ENCODE data around the gene SLC25A53. TPM values are rescaled to one million over a fixed set of nuclear protein-coding genes. Genes with fewer than 3 reads are reported as not detected.
"Not testable (repeated sequence)": the region's sequence is repeated elsewhere in the genome, so short reads cannot be mapped to it uniquely, and the experiment has no call there.

Gene SLC25A53
- total RNA-seq, 1 experiment from 2014 or later = 1.0 TPM

DNA sequence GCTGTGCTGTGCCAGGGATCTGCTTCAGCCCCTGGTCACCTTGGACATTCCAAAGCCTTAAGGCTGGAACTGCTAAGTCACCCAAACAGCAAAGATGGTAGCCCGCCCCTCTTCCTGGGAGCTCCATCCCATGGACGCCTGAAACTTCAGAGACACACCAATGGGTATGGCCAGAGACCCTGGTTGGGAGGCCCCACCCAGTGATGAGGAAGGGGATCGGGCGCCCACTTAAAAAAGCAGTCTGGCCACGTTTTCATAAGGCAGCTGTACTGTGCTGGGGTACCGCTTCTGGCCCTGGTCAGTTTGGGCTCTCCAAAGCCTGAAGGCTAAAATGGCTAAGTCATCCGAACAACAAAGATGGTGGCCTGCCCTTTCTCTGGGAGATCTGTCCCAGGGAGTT lies 71.3 kb downstream of the SLC25A53 start:
- in situ Hi-C loops (cut with HindIII; ENCODE audit: low pct_unique_long_range_greater_than_20kb, low sequenced_read_pairs) = no loop called here
- DNase-seq (ENCODE audit: low read depth) = no peak

DNA sequence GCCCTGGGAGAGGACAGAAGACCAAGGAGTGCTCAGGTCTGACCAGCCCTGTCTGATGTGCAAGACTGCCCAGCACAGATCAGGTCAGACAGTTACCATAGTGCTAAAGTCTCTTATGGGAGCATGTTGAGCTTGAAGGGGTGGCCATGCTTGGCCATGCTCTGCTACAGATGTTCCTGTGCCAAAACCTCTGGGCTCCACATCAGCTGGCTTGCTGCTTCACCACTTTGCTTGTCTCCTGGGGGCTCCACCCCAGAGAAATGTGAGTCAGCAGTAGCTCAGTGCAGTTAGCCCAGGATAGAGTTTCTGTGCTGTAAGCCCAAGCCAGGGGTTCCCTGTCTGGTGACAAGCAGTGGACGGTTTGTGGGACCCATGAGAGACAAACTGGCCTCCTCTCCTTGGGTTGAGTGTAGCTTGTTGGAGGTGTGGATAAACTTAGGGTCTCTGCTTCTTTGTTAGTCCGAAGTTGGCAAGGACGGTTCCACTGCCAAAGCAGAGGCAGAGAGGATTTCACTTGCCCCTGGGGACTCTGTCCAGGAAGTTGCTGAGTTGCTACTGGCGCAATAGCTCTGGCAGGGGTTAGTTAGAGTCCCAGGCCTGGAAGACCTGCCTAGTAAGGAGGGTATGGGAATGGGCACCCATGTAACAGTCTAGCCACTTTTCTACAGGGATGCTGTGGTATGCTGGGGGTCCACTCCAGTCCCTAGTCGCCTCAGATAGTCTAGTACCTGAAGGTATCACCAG lies 72.1 kb downstream of the SLC25A53 start:
- in situ Hi-C loops (cut with HindIII; ENCODE audit: low pct_unique_long_range_greater_than_20kb, low sequenced_read_pairs) = no loop called here
- DNase-seq (ENCODE audit: low read depth) = no peak

DNA sequence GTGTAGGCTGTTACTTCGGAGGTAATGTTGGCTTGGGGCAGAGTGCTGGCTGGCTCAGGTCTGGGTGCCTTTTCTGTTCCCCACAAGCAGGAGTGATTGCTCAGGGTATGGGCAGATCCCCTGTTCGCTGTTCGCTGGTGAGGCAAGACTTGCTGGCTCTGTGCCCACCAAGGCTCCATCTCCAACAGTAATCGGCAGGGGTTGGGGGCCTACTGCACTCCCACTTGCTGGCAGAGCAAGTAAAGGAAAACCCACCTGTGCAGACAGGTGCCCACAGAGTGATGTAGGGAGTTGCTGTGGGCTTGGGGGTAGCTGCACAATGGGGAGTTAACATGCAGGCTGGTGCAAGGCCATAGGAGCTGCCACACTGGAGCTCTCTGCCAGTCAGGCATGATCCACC lies 72.7 kb downstream of the SLC25A53 start:
- no peak for DNase-seq (ENCODE audit: low read depth)
- in situ Hi-C loops (cut with HindIII; ENCODE audit: low pct_unique_long_range_greater_than_20kb, low sequenced_read_pairs) = no loop called here

DNA sequence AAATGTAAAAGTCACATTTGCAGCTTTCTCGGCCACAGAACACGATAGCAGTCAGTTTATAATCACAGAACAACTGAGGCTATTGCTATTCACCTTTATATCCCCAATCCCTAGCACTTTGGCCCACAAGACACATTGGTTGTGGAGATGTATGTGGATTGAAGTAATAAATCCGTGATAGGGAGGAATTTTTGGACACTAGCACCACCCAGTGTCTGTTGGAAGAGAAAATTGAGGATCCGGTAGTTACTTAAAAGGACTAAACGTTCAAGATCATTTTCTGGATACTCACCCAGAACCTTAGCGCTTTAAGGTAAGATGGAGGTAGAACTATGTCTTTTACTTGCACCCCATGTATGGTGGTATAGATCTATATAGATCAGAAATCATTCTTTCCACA lies 79.0 kb downstream of the SLC25A53 start:
- DNase-seq (ENCODE audit: low read depth); in situ Hi-C loops (cut with HindIII; ENCODE audit: low pct_unique_long_range_greater_than_20kb, low sequenced_read_pairs): not testable (repeated sequence)

DNA sequence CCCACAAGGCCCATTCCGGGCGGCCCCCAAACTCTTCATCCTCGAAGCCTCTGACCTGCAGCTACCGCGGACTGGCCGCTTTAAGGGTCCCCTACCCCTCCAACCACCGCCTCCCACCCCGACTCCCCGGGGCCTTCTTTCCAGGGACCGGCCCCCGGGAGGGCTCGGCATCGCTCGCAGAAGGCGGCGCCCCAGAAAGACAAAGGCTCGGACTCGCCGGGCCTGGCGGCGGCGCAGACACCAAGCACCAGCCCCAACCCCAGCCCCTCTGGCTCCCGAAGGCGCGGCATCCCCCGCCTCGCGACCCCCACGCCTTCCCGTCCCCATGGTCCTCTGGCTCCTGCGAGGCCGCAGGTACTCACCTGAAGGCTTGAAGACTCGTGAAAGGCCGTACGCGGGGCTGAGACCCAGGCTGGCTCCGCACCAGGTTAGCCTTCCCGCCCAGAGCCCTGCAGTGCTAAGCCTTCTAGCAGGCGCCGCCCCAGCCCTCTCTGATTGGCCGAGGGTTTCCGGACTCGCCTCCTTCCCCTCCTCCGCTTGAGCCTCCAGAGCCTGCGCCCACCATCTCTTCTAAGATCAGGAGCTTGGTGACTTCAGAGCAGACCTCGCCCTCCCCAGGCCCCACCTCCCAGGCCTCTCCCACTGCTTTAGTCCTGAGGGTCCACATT lies 80.9 kb downstream of the SLC25A53 start, which contains the start of gene TMSB15C:
Gene TMSB15C, minus strand, starts transcription at position 459 of the 668 bp plus-strand sequence.
- in situ Hi-C loops (cut with HindIII; ENCODE audit: low pct_unique_long_range_greater_than_20kb, low sequenced_read_pairs); DNase-seq (ENCODE audit: low read depth): not testable (repeated sequence)

DNA sequence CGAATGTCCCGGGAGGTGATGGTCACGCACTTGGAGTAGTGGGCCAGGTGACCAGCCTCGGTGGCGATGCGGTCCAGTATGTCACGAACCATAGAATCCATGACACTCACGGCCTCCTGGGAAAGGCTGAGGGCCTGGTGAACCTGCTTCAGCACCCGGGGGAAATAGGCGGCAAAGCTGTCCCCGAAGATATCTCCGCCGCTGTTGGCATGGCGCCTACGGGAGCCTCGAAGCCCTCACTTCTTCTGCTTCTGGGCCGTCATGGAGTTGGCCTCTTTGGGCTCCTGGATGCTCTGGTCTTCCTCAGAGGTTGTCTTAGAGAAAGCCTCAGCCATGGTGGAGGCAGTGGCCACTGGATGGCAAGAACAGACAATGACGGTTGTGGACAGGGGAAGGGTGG lies 94.2 kb downstream of the SLC25A53 start:
- in situ Hi-C loops (cut with HindIII; ENCODE audit: low pct_unique_long_range_greater_than_20kb, low sequenced_read_pairs); DNase-seq (ENCODE audit: low read depth): not testable (repeated sequence)

DNA sequence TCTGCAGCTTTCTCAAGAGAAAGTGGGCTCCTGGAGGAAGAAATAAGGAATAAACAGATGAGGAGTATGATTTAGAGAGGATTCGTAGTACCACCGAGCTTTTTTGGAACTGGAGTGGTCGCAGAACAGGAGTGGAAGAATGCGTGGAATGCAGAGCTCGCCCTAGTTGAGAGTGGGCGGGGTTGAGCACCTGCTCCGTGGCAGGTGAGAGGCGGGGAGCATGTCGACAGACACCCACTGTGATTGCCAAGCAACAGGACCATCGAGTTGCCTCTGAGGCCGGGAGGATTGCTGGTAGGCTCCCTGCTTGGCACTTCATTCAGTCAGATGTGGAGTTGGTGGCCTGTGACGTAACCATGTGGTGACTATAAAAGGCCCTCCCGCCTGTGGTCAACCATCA lies 101.9 kb downstream of the SLC25A53 start:
- in situ Hi-C loops (cut with HindIII; ENCODE audit: low pct_unique_long_range_greater_than_20kb, low sequenced_read_pairs); DNase-seq (ENCODE audit: low read depth): not testable (repeated sequence)

Other genes starting within 250 kb of the SLC25A53 start
- 18.6 and 20.1 TPM in 2 replicates for gene TMSB15B, start 194.4 kb downstream of the SLC25A53 start, total RNA-seq (2014; rRNA removed; shearing (Covaris generic); ENCODE audit: low replicate concordance)
- gene H2BW1, start 143.3 kb downstream of the SLC25A53 start, total RNA-seq (2014; rRNA removed; shearing (Covaris generic); ENCODE audit: low replicate concordance) = not detected in 2 replicates
- gene H2BW2, start 117.1 kb downstream of the SLC25A53 start, total RNA-seq (2014; rRNA removed; shearing (Covaris generic); ENCODE audit: low replicate concordance) = not detected in 2 replicates
- 3.7 and 4.6 TPM in 2 replicates for gene TMSB15C, start 80.8 kb downstream of the SLC25A53 start, total RNA-seq (2014; rRNA removed; shearing (Covaris generic); ENCODE audit: low replicate concordance)
- gene ZCCHC18, start 44.5 kb downstream of the SLC25A53 start, total RNA-seq (2014; rRNA removed; shearing (Covaris generic); ENCODE audit: low replicate concordance) = 0.78 TPM in 1 of 2 replicates, not detected in the other
- gene FAM199X, start 9.4 kb upstream of the SLC25A53 start, total RNA-seq (2014; rRNA removed; shearing (Covaris generic); ENCODE audit: low replicate concordance) = 11.4 and 14.2 TPM in 2 replicates
- gene ESX1, start 97.9 kb upstream of the SLC25A53 start, total RNA-seq (2014; rRNA removed; shearing (Covaris generic); ENCODE audit: low replicate concordance) = not detected in 2 replicates

All from Caki2 (cell line).